Renal pelvis (tissue), 4 donors: ENCODE data around the gene POMGNT2. TPM values are rescaled to one million over a fixed set of nuclear protein-coding genes. Genes with fewer than 3 reads are reported as not detected.

ENCODE experiments used
- DNase-seq: peaks from one replicate; pipeline ENCODE4 v3.0.0-alpha.2; 2013
- polyA plus RNA-seq, 3 donors: library from polyadenylated mRNA; unstranded; fragments of 120-200 nt; gene quantifications; one replicate each; pipeline ENCODE4 v1.2.1, GENCODE V29; 2013; ENCODE audit not compliant: insufficient read length in 3 of 3

POMGNT2 gene
- polyA plus RNA-seq, 3 donors = 23.2 to 26.1 (median 24.8) TPM

GRCh38 chr3:43113671-43114070, 7.8 kb upstream of the POMGNT2 start:
- no peak for DNase-seq

- no peak for DNase-seq
Observed at GRCh38 chr3:43106293-43106628, 382 bp upstream of the POMGNT2 start.

DNA sequence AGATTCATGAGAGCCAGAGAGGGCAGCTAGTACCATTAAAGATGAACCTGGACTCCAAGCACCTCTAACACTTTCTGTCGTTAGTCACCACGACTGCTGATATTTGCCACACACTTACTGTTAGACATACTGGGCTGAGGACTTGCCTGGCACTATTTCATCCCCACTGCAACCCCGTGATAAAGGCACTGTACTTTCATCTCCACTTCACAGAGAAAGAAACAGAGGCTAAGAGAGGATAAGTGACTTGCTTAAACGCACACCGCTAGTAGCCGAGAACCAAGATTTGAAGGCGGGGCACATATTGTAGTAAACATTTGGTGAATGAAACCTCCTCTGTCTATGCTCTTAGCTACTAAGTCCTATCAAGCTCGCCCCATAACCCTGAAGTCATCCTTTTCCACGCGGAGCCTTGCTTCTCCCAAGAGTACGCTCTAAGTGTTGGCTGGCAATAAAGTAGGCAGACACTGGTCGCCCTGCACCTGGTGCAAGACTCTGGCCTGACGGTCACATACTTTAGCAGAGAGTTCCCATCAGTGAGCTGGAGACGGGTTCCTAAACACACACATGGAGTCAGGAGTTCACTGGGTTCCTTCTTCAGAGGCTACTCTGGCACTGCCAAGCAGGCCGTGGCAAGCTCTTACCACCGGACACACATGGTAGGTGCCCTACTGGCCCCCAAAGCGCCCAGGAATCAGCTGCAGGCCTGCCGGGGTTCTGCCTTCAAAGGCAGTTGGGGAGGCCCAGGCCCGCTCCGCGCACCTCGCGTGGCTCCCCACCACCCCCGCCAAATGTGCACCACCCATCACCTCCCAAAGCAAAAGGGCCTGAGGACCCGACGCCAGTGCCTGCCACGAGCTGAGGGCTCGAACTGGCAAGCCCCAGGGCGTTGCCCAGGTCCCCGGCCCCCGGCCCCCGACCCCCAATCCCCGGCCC, 951 bp downstream of the POMGNT2 start:
- DNase-seq = no peak

GRCh38 chr3:43104039-43104438, 1.8 kb downstream of the POMGNT2 start:
- DNase-seq = no peak

- no peak for DNase-seq
Observed at GRCh38 chr3:43102773-43103480, 3.0 kb downstream of the POMGNT2 start.

- no peak for DNase-seq
Observed at GRCh38 chr3:43098761-43099160, 7.1 kb downstream of the POMGNT2 start.

GRCh38 chr3:43097400-43098080, 8.3 kb downstream of the POMGNT2 start:
- no peak for DNase-seq

GRCh38 chr3:43096761-43097160, 9.1 kb downstream of the POMGNT2 start:
- no peak for DNase-seq

- no peak for DNase-seq
Observed at GRCh38 chr3:43095370-43095769, 10.5 kb downstream of the POMGNT2 start.

DNA sequence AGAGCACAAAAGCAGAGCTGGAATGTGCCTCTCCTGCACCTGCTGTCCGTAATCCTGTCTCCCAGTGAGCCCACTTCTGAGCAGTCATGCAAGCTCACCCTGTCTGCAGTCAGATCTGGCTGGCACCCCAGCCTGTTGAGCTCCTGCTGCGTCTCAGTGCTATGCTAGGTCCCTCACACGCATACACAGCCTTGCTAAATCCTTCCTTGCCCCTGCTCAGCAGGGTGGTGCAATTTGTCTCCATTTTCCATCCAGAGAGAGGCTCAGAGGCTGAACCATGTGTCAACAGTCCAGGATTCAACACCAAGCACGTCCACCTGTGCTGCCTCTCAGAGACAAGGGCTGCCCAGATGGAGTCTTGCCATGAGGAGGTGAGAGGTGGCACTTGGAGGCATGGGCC, 11.0 kb downstream of the POMGNT2 start:
- no peak for DNase-seq

DNA sequence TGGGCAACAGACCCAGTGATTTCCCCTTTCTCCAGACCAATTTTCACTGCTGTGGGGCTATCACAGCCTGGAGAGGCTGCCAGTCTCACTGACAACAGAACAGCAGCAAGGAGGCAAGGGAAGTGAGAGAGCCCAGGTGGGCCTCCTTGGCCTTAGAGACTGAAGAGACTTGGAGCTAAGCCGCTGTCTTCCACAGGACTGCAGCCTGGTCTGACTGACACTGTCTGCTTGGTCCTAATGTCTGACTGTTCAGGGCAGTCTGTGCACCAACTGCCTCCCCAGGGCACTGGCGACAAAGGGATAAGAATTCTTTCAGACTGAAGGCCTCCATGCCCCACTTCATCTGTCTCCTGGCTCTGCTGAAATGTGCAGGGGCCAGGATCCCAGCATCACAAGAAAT, 11.5 kb downstream of the POMGNT2 start:
- no peak for DNase-seq

DNA sequence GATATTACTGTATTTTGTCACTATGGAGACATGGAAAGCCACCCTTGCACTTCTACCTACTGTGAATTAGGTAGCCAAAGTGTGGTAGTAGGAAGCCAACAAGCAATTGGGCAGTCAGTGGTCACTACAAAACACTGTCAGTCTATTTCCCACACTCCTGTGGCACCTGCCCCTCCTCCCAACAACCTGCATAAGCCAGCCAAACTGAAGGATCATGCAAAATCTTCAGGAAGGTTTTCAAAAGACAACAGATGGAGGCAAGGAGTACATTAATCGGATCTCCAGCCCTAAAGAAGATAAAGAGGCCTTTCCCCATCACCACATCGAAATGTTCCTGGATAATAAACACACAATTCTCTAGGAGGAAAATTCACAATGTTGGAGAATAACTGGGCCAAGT, 11.9 kb downstream of the POMGNT2 start:
- DNase-seq = no peak

- no peak for DNase-seq
Observed at GRCh38 chr3:43093006-43093405, 12.9 kb downstream of the POMGNT2 start.

GRCh38 chr3:43091481-43091880, 14.4 kb downstream of the POMGNT2 start:
- DNase-seq = no peak

DNA sequence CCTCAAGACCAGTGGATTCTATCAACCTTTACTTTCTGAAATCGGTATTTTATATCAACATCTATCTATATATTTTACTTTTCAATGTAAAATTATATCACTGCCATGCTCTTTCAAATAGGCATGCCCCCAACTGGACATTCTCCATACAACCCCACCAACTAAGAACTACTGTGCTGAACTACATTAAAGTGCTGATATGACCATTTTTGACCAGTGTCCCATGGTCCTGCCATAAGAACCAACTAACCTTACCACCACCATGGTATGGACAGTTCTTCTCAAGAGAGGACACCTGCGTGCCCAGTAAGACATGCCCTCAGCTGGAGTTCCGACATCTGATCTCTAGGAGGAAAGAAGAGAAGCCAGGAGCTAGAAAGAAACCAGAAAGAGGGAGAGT, 15.6 kb downstream of the POMGNT2 start:
- DNase-seq = no peak

DNA sequence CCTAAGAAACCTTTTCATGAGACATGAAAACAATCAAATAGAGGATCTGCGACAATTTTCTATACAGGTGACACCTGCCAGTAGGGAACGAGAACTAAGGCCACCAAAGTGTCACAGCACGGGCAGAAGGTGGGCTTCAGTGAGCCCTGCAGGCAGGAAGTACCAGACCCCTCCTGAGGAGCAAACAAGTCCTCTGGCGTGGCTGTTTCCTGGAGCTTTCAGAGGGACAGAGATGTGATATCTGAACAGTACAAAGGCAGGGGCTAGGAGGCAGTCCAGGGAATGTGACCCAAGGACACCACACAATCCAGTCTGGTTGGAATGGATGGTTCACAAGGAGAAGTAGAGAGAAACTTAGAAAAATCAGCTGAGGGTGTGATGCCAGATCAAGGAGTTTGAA, 16.8 kb downstream of the POMGNT2 start:
- DNase-seq = no peak

DNA sequence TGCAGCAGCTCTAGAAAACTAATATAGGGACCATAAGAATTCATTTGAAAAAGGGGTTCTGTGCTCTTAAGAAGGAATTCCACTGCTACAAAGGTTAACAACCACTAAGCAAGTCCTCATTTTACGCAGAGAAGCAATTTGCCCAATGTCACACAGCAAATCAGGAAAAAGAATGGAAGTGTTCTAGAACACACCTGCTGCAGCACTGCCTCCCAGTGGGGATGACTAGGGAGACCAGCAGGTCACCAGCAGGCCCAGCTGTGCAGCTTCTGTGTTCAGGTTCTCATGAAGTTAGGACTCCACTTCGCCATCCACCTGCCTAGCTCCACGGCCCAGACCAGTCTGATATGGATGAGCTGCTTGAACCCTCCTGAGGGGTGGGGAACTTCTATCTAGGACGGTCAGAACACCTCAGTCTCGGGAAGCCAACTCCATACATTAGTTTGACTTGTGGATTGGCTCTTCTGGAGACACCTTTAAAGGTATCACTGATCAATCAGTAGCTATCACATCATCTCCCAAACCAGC, 18.6 kb downstream of the POMGNT2 start:
- no peak for DNase-seq

- DNase-seq = no peak
Observed at GRCh38 chr3:43086460-43087165, 19.3 kb downstream of the POMGNT2 start.

DNA sequence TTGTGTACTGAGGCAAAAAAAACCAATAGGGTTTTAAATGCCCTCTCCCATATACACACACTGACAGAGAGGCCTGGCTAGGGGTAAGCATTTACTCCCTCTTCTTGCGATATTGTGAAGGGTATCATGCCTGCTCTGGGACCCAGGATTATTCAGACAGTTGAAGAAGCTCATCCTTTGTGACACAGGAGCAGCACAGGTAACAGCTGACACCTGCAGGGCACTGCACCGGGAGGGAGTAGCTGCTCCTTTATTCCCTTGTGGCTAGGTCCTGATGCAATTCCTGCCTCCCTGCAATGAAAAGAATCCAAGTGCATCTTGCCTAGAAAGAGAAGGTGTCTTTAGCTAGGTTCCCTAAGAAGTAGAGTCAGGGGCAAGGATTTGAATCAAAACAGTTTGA, 23.4 kb downstream of the POMGNT2 start:
- no peak for DNase-seq

DNA sequence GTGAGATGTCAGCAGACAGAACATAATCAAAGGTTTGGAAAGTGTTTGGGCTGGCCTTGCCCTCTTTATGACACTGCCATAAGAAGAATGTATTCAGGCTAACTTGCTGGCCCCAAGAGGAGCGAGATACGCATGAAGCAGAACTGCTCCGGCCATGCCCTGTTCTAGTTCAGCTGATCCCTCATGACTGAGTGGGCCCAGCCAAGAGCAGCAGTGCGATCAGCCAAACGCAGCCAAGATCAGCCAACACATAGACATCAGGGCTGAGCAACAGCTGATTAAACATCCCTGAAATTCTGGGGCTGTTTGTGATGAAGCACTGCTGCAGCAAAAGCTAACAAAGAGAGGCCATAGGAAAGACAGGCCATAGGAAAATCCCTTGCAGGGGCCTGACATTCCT, 24.1 kb downstream of the POMGNT2 start:
- DNase-seq = no peak

GRCh38 chr3:43080726-43081568, 24.9 kb downstream of the POMGNT2 start:
- DNase-seq = no peak
